Stimulated activated CD8-positive, alpha-beta memory T cell treated with anti-CD3 and anti-CD28 coated beads, Interleukin-12 subunit alpha, Interleukin-12 subunit beta, amount 100 ng/mL, for 24 hours (primary cell): ENCODE measurements around the gene RNF150.

Source experiments
- DNase-seq: peaks from one replicate; pipeline ENCODE4 v3.0.0-alpha.2; 2020; ENCODE audit errors: extremely low read depth

The RNF150 gene

GRCh38 chr4:140980426-140981200 is 152.7 kb downstream of the RNF150 start:
- no peak for DNase-seq

- DNase-seq = no peak
Observed at GRCh38 chr4:140976768-140977167, 156.5 kb downstream of the RNF150 start.

GRCh38 chr4:140971077-140971792 is 162.0 kb downstream of the RNF150 start:
- no peak for DNase-seq

- no peak for DNase-seq
Observed at GRCh38 chr4:140969296-140969695, 164.0 kb downstream of the RNF150 start.

- no peak for DNase-seq
Observed at GRCh38 chr4:140968371-140968770, 164.9 kb downstream of the RNF150 start.

- DNase-seq = no peak
Observed at GRCh38 chr4:140963883-140964282, 169.4 kb downstream of the RNF150 start.

GRCh38 chr4:140955641-140956040 is 177.6 kb downstream of the RNF150 start:
- no peak for DNase-seq

GRCh38 chr4:140952717-140953116 is 180.6 kb downstream of the RNF150 start:
- no peak for DNase-seq

- DNase-seq = no peak
Observed at GRCh38 chr4:140947506-140947905, 185.8 kb downstream of the RNF150 start.

- DNase-seq = no peak
Observed at GRCh38 chr4:140945106-140945505, 188.2 kb downstream of the RNF150 start.

GRCh38 chr4:140944572-140944971 is 188.7 kb downstream of the RNF150 start:
- DNase-seq = no peak

- no peak for DNase-seq
Observed at GRCh38 chr4:140944199-140944515, 189.1 kb downstream of the RNF150 start.

- DNase-seq = no peak
Observed at GRCh38 chr4:140943486-140944198, 189.6 kb downstream of the RNF150 start.

GRCh38 chr4:140940589-140940988 is 192.7 kb downstream of the RNF150 start:
- DNase-seq = no peak

GRCh38 chr4:140937866-140938265 is 195.4 kb downstream of the RNF150 start:
- DNase-seq = no peak

- no peak for DNase-seq
Observed at GRCh38 chr4:140935254-140935653, 198.0 kb downstream of the RNF150 start.

- no peak for DNase-seq
Observed at GRCh38 chr4:140932501-140933045, 200.7 kb downstream of the RNF150 start.

- DNase-seq = no peak
Observed at GRCh38 chr4:140931911-140932310, 201.4 kb downstream of the RNF150 start.

GRCh38 chr4:140930557-140930956 is 202.7 kb downstream of the RNF150 start:
- DNase-seq = no peak

GRCh38 chr4:140930011-140930410 is 203.3 kb downstream of the RNF150 start:
- DNase-seq = no peak

- no peak for DNase-seq
Observed at GRCh38 chr4:140928880-140929279, 204.4 kb downstream of the RNF150 start.

GRCh38 chr4:140926672-140927071 is 206.6 kb downstream of the RNF150 start:
- DNase-seq = no peak
